Endothelial cell of umbilical vein (primary cell): ENCODE data around the gene BDKRB2. TPM values are rescaled to one million over a fixed set of nuclear protein-coding genes. Genes with fewer than 3 reads are reported as not detected.
A peak's percentile ranks its signal among the peaks of the same experiment; 100 is the strongest.

Experiments used
- BruUV-seq: library from RNA; stranded (reverse); fragments of 400-500 nt; replicated peaks from 2 replicates; lab custom pipeline; 2021; lab: Mats Ljungman, UMichigan
- CTCF ChIA-PET: fragments of 300-600, 350-600 bp; sonication (Branson Sonifier 250); formaldehyde crosslinking; loops from one replicate; lab custom pipeline; 2021; ENCODE audit warnings: antibody characterized with exemption, inconsistent platforms; lab: Charles Lee
- POLR2A ChIA-PET: fragments of 300-600, 350-600 bp; sonication (Branson Sonifier 250); formaldehyde crosslinking; loops from one replicate; lab custom pipeline; 2021; ENCODE audit warnings: antibody characterized with exemption, inconsistent platforms; lab: Charles Lee
- DNase-seq: peaks from one replicate; pipeline ENCODE4 v3.0.0-alpha.2; 2011; ENCODE audit warnings: low read depth, low spot score
- FAIRE-seq: peaks from 2 replicates; lab custom pipeline; 2011; peaks lifted over from hg19 to GRCh38; lab: Jason Lieb, UNC
- H2AFZ ChIP-seq: 2 replicates; pipeline ENCODE4 v1.6.0; 2012; ENCODE audit warnings: low read depth, low read length, control low read depth, inconsistent platforms
- H3K27ac ChIP-seq: 2 replicates; pipeline ENCODE4 v1.5.1; 2011; ENCODE audit warnings: low read depth, mild to moderate bottlenecking, control low read depth, low read length, moderate library complexity; ENCODE audit not compliant: insufficient read depth
- H3K27me3 ChIP-seq, 2 experiments: 2 replicates each; pipeline versions ENCODE4 v1.6.0 to v1.6.1; 2011; ENCODE audit warnings: low read length in 2 of 2, mixed read lengths in 1 of 2; ENCODE audit not compliant: control insufficient read depth in 2 of 2, insufficient read depth in 2 of 2
- H3K36me3 ChIP-seq, 2 experiments: 2 replicates in 1 of 2; 3 replicates in 1 of 2; pipeline ENCODE4 v1.5.1; 2011; ENCODE audit warnings: low read length in 2 of 2, mild to moderate bottlenecking in 1 of 2, moderate library complexity in 1 of 2; ENCODE audit not compliant: control insufficient read depth in 2 of 2, insufficient read depth in 2 of 2; ENCODE audit errors: extremely low read depth in 1 of 2
- H3K4me1 ChIP-seq: 3 replicates; pipeline ENCODE4 v1.5.1; 2011; ENCODE audit warnings: mild to moderate bottlenecking, low read length; ENCODE audit not compliant: control insufficient read depth, insufficient read depth; ENCODE audit errors: extremely low read depth
- H3K4me2 ChIP-seq: 2 replicates; pipeline ENCODE4 v1.6.1; 2011; ENCODE audit warnings: low read length, control low read depth, mixed read lengths; ENCODE audit not compliant: insufficient read depth
- H3K4me3 ChIP-seq, 3 experiments: fragments of 200-600 bp in 1 of 3; sonication (generic), shearing (Covaris generic) in 1 of 3; replicated peaks in 1 of 3; 2 replicates each; pipeline ENCODE4 v1.5.1; 2011 to 2016; ENCODE audit warnings: control low read depth in 3 of 3, low read length in 3 of 3, mild to moderate bottlenecking in 2 of 3, inconsistent platforms in 1 of 3, low read depth in 1 of 3, moderate library complexity in 1 of 3; ENCODE audit not compliant: insufficient read depth in 1 of 3
- H3K79me2 ChIP-seq: 2 replicates; pipeline ENCODE4 v1.6.0; 2012; ENCODE audit warnings: low read length, inconsistent platforms; ENCODE audit not compliant: control insufficient read depth, insufficient read depth
- H3K9ac ChIP-seq: replicated peaks from 2 replicates; pipeline ENCODE3; 2011; ENCODE audit warnings: low read length, control low read depth; ENCODE audit not compliant: insufficient read depth; ENCODE audit errors: extremely low read depth
- H3K9me1 ChIP-seq: replicated peaks from 3 replicates; pipeline ENCODE4 v1.6.0; 2011; ENCODE audit warnings: mild to moderate bottlenecking, low read length; ENCODE audit not compliant: control insufficient read depth, insufficient read depth; ENCODE audit errors: extremely low read depth
- H3K9me3 ChIP-seq: replicated peaks from 2 replicates; pipeline ENCODE4 v1.5.1; 2012; ENCODE audit warnings: low read length, inconsistent platforms; ENCODE audit not compliant: control insufficient read depth, insufficient read depth
- H4K20me1 ChIP-seq: replicated peaks from 2 replicates; pipeline ENCODE3; 2011; ENCODE audit warnings: mild to moderate bottlenecking, low read length; ENCODE audit not compliant: control insufficient read depth, insufficient read depth; ENCODE audit errors: extremely low read depth
- EZH2 ChIP-seq: IDR thresholded peaks from 2 replicates; pipeline ENCODE4 v1.6.1; 2012; ENCODE audit warnings: borderline replicate concordance, low read depth, mild to moderate bottlenecking, moderate library complexity, low read length, inconsistent platforms; ENCODE audit not compliant: severe bottlenecking
- FOS ChIP-seq: IDR thresholded peaks from 2 replicates; pipeline ENCODE4 v1.6.1; 2011; ENCODE audit warnings: mild to moderate bottlenecking, low read length, moderate library complexity, borderline replicate concordance; ENCODE audit not compliant: insufficient read depth
- GATA2 ChIP-seq: IDR thresholded peaks from 2 replicates; pipeline ENCODE4 v1.7.0; 2011; ENCODE audit warnings: low read depth, mild to moderate bottlenecking, moderate library complexity, mixed read lengths, low read length; ENCODE audit not compliant: insufficient read length, insufficient read depth
- JUN ChIP-seq: IDR thresholded peaks from 2 replicates; pipeline ENCODE4 v1.6.1; 2011; ENCODE audit warnings: borderline replicate concordance, low read depth; ENCODE audit not compliant: insufficient read length, insufficient read depth
- MYC ChIP-seq: IDR thresholded peaks from one replicate; pipeline ENCODE4 v1.6.1; 2011; ENCODE audit warnings: mild to moderate bottlenecking, low read depth, low read length
- POLR2A ChIP-seq: IDR thresholded peaks from 2 replicates; pipeline ENCODE4 v1.6.1; 2012; ENCODE audit warnings: low read depth, mild to moderate bottlenecking, control low read depth, low read length
- POLR2AphosphoS5 ChIP-seq: IDR thresholded peaks from 2 replicates; pipeline ENCODE4 v1.6.1; 2012; ENCODE audit warnings: low read depth, mild to moderate bottlenecking, control low read depth, low read length, moderate library complexity; ENCODE audit not compliant: insufficient read depth
- dilution Hi-C: fragments of 300-500 bp; cut with MboI; formaldehyde crosslinking; loops from one replicate; pipeline ENCODE4 v1.15.0; 2019; ENCODE audit warnings: low sequenced_read_pairs; ENCODE audit not compliant: extremely low pct_ligation_motif_present
- intact Hi-C: fragments of 100-400 bp; cut with micrococcal nuclease; formaldehyde crosslinking; loops from one replicate; pipeline ENCODE4 v1.10.0; 2022
- polyA plus RNA-seq, 4 experiments: library from polyadenylated mRNA; depleted of rRNA in 3 of 4; stranded (reverse) in 3 of 4; unstranded in 1 of 4; fragments of >200 nt; gene quantifications; 2 replicates each; pipeline versions ENCODE4 v1.2.1 to v1.2.3, GENCODE V29; 2011 to 2012; ENCODE audit warnings: missing spikeins in 1 of 4
- total RNA-seq: library from RNA; stranded (reverse); gene quantifications from 2 replicates; pipeline ENCODE4 v1.2.3, GENCODE V29; 2021
- TF ChIP-seq, protein P1 (sequence below), 2 donors: IDR thresholded peaks; 1 replicate in 1 of 2; 2 replicates in 1 of 2; pipeline ENCODE4 v1.5.1; 2011; ENCODE audit warnings: low read length in 2 of 2, mild to moderate bottlenecking in 2 of 2, moderate library complexity in 2 of 2, control low read depth in 1 of 2, inconsistent platforms in 1 of 2, low read depth in 1 of 2; ENCODE audit not compliant: insufficient read depth in 1 of 2; ENCODE audit errors: extremely low read depth in 1 of 2
- TF ChIP-seq, protein P2 (sequence below): IDR thresholded peaks from 2 replicates; pipeline ENCODE4 v1.6.1; 2011; ENCODE audit not compliant: insufficient read depth, insufficient read length

The BDKRB2 gene
- total and polyA plus RNA-seq, 2 donors (not counting 3 experiments of a cell fraction or from before 2014, with no cell fraction given): 0.22 to 0.77 TPM

DNA sequence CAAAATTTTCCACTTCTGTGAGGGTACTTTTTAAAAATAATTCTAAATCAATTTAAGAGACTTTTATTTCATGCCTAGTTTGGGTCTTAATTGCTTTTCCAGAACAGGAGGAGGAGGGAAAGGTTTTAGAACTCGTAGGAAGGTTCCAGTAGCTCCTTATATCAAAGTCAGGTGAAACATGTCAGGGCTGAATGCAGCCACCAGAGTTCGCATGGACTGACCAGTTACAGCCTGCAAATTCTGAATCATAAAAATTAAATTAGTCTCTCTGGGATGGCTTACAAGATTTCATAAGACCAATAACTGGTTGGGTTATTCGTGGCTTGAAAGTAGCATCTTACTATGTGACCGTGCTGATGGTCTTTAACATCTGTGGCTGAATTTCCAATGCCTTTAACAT, 51.8 kb downstream of the BDKRB2 start:
- no peaks in the 10 kb centered on the region for H4K20me1 ChIP-seq
- intact Hi-C loops (no loop called here), dilution Hi-C loops (no loop called here)
- no peak for FAIRE-seq
- no peak overlapping the region for H2AFZ ChIP-seq
- H3K9ac ChIP-seq: no peak overlapping the region
- no peaks in the 10 kb centered on the region for H3K27me3 ChIP-seq
- no peaks in the 10 kb centered on the region for H3K9me3 ChIP-seq
- TF ChIP-seq, protein P1, sequence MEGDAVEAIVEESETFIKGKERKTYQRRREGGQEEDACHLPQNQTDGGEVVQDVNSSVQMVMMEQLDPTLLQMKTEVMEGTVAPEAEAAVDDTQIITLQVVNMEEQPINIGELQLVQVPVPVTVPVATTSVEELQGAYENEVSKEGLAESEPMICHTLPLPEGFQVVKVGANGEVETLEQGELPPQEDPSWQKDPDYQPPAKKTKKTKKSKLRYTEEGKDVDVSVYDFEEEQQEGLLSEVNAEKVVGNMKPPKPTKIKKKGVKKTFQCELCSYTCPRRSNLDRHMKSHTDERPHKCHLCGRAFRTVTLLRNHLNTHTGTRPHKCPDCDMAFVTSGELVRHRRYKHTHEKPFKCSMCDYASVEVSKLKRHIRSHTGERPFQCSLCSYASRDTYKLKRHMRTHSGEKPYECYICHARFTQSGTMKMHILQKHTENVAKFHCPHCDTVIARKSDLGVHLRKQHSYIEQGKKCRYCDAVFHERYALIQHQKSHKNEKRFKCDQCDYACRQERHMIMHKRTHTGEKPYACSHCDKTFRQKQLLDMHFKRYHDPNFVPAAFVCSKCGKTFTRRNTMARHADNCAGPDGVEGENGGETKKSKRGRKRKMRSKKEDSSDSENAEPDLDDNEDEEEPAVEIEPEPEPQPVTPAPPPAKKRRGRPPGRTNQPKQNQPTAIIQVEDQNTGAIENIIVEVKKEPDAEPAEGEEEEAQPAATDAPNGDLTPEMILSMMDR (IDR thresholded peaks at IDR 0.05; ENCODE audit: extremely low read depth in 1 of 2, insufficient read depth in 1 of 2, low read depth in 1 of 2, low read length in 2 of 2): no peak
- TF ChIP-seq POLR2AphosphoS5: no peak
- TF ChIP-seq, protein P2, sequence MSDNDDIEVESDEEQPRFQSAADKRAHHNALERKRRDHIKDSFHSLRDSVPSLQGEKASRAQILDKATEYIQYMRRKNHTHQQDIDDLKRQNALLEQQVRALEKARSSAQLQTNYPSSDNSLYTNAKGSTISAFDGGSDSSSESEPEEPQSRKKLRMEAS: no peak
- TF ChIP-seq GATA2: no peak
- no peak for TF ChIP-seq EZH2
- no peak for TF ChIP-seq FOS
- TF ChIP-seq MYC: no peak
- TF ChIP-seq JUN: no peak
- TF ChIP-seq POLR2A: no peak
- H3K4me2 ChIP-seq: no peak overlapping the region
- ChIA-PET POLR2A (no interaction called here), CTCF (interaction anchor here (1.1 to 1.5 kb wide), 2 partner anchors 19 to 31 kb away, joined by 3 to 5 read pairs; no protein-coding TSS in a partner anchor)
- no peaks in the 10 kb centered on the region for H3K4me1 ChIP-seq
- no peaks in the 10 kb centered on the region for H3K79me2 ChIP-seq
- H3K36me3 ChIP-seq: no peaks in the 10 kb centered on the region
- no peak overlapping the region for H3K27ac ChIP-seq
- H3K9me1 ChIP-seq: no peaks in the 10 kb centered on the region
- no peak overlapping the region for H3K4me3 ChIP-seq
- DNase-seq: peak; percentile 6
- no TSS peak for BruUV-seq
